ENCODE results near the gene THOC5.

The THOC5 gene

GRCh38 chr22:29478326-29479276 is 75.0 kb downstream of the THOC5 start (continued):
- TF ChIP-seq PRDM10 (tag by site-specific recombination; IDR thresholded peaks at IDR 0.05) (peak; percentile 60), ZNF37A (tag by site-specific recombination; IDR thresholded peaks at IDR 0.05) (no peak), ZFHX2 (tag by site-specific recombination; conservative IDR thresholded peaks at IDR 0.05) (peak; percentile 38; the same call in 1 of the 2 replicates), ZNF433 (tag by site-specific recombination; IDR thresholded peaks at IDR 0.05; ENCODE audit: low read depth) (no peak), ZNF214 (tag by site-specific recombination; IDR thresholded peaks at IDR 0.05; ENCODE audit: borderline replicate concordance) (no peak), SP2 (tag by site-specific recombination; IDR thresholded peaks at IDR 0.05) (peak; percentile 35), ZNF558 (tag by site-specific recombination; IDR thresholded peaks at IDR 0.05) (no peak), OVOL3 (tag by site-specific recombination; IDR thresholded peaks at IDR 0.05) (no peak), ZNF292 (tag by site-specific recombination; IDR thresholded peaks at IDR 0.05; ENCODE audit: borderline replicate concordance, low read depth) (no peak)
- TF ChIP-seq, protein P1, sequence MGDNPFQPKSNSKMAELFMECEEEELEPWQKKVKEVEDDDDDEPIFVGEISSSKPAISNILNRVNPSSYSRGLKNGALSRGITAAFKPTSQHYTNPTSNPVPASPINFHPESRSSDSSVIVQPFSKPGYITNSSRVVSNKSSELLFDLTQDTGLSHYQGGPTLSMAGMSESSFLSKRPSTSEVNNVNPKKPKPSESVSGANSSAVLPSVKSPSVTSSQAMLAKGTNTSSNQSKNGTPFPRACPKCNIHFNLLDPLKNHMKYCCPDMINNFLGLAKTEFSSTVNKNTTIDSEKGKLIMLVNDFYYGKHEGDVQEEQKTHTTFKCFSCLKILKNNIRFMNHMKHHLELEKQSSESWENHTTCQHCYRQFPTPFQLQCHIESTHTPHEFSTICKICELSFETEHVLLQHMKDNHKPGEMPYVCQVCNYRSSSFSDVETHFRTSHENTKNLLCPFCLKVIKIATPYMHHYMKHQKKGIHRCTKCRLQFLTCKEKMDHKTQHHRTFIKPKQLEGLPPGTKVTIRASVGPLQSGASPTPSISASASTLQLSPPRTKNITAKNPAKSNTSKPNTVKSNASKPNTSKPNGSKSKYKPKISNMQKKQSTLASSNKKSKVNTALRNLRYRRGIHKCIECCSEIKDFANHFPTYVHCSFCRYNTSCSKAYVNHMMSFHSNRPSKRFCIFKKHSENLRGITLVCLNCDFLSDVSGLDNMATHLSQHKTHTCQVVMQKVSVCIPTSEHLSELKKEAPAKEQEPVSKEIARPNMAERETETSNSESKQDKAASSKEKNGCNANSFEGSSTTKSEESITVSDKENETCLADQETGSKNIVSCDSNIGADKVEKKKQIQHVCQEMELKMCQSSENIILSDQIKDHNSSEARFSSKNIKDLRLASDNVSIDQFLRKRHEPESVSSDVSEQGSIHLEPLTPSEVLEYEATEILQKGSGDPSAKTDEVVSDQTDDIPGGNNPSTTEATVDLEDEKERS (tag by site-specific recombination; IDR thresholded peaks at IDR 0.05) = no peak
- TF ChIP-seq, protein P2, sequence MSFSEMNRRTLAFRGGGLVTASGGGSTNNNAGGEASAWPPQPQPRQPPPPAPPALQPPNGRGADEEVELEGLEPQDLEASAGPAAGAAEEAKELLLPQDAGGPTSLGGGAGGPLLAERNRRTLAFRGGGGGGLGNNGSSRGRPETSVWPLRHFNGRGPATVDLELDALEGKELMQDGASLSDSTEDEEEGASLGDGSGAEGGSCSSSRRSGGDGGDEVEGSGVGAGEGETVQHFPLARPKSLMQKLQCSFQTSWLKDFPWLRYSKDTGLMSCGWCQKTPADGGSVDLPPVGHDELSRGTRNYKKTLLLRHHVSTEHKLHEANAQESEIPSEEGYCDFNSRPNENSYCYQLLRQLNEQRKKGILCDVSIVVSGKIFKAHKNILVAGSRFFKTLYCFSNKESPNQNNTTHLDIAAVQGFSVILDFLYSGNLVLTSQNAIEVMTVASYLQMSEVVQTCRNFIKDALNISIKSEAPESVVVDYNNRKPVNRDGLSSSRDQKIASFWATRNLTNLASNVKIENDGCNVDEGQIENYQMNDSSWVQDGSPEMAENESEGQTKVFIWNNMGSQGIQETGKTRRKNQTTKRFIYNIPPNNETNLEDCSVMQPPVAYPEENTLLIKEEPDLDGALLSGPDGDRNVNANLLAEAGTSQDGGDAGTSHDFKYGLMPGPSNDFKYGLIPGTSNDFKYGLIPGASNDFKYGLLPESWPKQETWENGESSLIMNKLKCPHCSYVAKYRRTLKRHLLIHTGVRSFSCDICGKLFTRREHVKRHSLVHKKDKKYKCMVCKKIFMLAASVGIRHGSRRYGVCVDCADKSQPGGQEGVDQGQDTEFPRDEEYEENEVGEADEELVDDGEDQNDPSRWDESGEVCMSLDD (tag by site-specific recombination; IDR thresholded peaks at IDR 0.05) = peak; percentile 21; the same call in 1 of the 2 replicates

GRCh38 chr22:29477723-29478318 is 75.7 kb downstream of the THOC5 start:
- Histone ChIP-seq H3K27ac (ENCODE audit: extremely low read depth, low read depth, low read length) (no peak overlapping the region), H3K4me1 (ENCODE audit: control insufficient read depth, insufficient read depth, low read length) (no peaks in the 10 kb centered on the region), H3K9me3 (ENCODE audit: control insufficient read depth, insufficient read depth, low read depth, low read length) (no peaks in the 10 kb centered on the region), H3K4me3 (ENCODE audit: low read depth, low read length) (no peak overlapping the region), H3K36me3 (ENCODE audit: control insufficient read depth in 2 of 2, insufficient read depth in 1 of 2, low read length in 2 of 2) (no peaks in the 10 kb centered on the region)
- ChIA-PET CTCF (no interaction called here), POLR2A (no interaction called here)
- TF ChIP-seq ZNF600 (tag by site-specific recombination; IDR thresholded peaks at IDR 0.05) (peak; percentile 48; the same call in 1 of the 2 replicates), ZNF2 (tag by site-specific recombination; IDR thresholded peaks at IDR 0.05) (no peak)

Data from HEK293 (cell line).